RWPE2 (cell line): ENCODE results near the gene WFDC1.
"Not testable (repeated sequence)": the region's sequence is repeated elsewhere in the genome, so short reads cannot be mapped to it uniquely, and the experiment has no call there.

Experiments
- ATAC-seq: fragments of 200-7000 bp; cut with Tn5 transposase; 3 replicates; pipeline ENCODE4 v1.9.1; 2021; ENCODE audit warnings: low read depth
- DNase-seq: peaks from one replicate; pipeline ENCODE4 v3.0.0-alpha.2; 2020; ENCODE audit warnings: low spot score
- H3K27ac ChIP-seq: fragments of 450-650 bp; 2 replicates; pipeline ENCODE4 v1.5.1; 2017; ENCODE audit warnings: mild to moderate bottlenecking; ENCODE audit not compliant: poor library complexity, severe bottlenecking
- H3K27me3 ChIP-seq: fragments of 250-450 bp; sonication (Bioruptor Pico); 2 replicates; pipeline ENCODE4 v1.5.1; 2021; ENCODE audit warnings: mild to moderate bottlenecking, moderate library complexity; ENCODE audit not compliant: insufficient read depth, poor library complexity, severe bottlenecking
- H3K36me3 ChIP-seq: fragments of 250-450 bp; sonication (Bioruptor Pico); 2 replicates; pipeline ENCODE4 v1.5.1; 2020; ENCODE audit warnings: low read depth, mild to moderate bottlenecking, moderate library complexity
- H3K4me1 ChIP-seq: fragments of 250-450 bp; sonication (Bioruptor Pico); 2 replicates; pipeline ENCODE4 v1.5.1; 2021; ENCODE audit warnings: mild to moderate bottlenecking, moderate library complexity; ENCODE audit not compliant: insufficient read depth, poor library complexity, severe bottlenecking
- H3K4me3 ChIP-seq: fragments of 250-450 bp; sonication (Bioruptor Pico); 2 replicates; pipeline ENCODE4 v1.5.1; 2021; ENCODE audit warnings: mild to moderate bottlenecking, moderate library complexity; ENCODE audit not compliant: severe bottlenecking
- H3K9me3 ChIP-seq: fragments of 250-450 bp; sonication (Bioruptor Pico); 2 replicates; pipeline ENCODE4 v1.5.1; 2021; ENCODE audit warnings: mild to moderate bottlenecking, moderate library complexity; ENCODE audit not compliant: severe bottlenecking
- CTCF ChIP-seq: fragments of 450-650 bp; IDR thresholded peaks from one replicate; pipeline ENCODE4 v1.5.1; 2017; ENCODE audit warnings: mild to moderate bottlenecking, moderate library complexity; ENCODE audit not compliant: poor library complexity, severe bottlenecking

The WFDC1 gene

GRCh38 chr16:84332975-84333684 is 38.5 kb downstream of the WFDC1 start:
- TF ChIP-seq CTCF = no peak

GRCh38 chr16:84334058-84334457 is 39.4 kb downstream of the WFDC1 start:
- Histone ChIP-seq H3K4me1 (no peaks in the 10 kb centered on the region), H3K36me3 (no peaks in the 10 kb centered on the region), H3K27ac (no peak overlapping the region), H3K27me3 (no peaks in the 10 kb centered on the region), H3K4me3 (no peak overlapping the region), H3K9me3 (peaks cover 4% of the 10 kb centered on the region)
- no peak for TF ChIP-seq CTCF
- DNase-seq (no peak), ATAC-seq (no peak)

More at GRCh38 chr16:84332975-84333684, 38.5 kb downstream of the WFDC1 start:
- ATAC-seq = no peak
- Histone ChIP-seq H3K27ac (no peak overlapping the region), H3K36me3 (no peaks in the 10 kb centered on the region), H3K4me1 (no peaks in the 10 kb centered on the region), H3K27me3 (no peaks in the 10 kb centered on the region), H3K4me3 (no peak overlapping the region), H3K9me3 (peaks cover 4% of the 10 kb centered on the region)
- no peak for DNase-seq

- no peak for ATAC-seq
Observed at GRCh38 chr16:84334482-84334881, 39.8 kb downstream of the WFDC1 start.

GRCh38 chr16:84337236-84337635 is 42.6 kb downstream of the WFDC1 start:
- H3K9me3 ChIP-seq, H3K36me3 ChIP-seq, H3K4me1 ChIP-seq, DNase-seq, H3K27me3 ChIP-seq, ATAC-seq, H3K4me3 ChIP-seq, H3K27ac ChIP-seq: not testable (repeated sequence)

More at GRCh38 chr16:84334482-84334881, 39.8 kb downstream of the WFDC1 start:
- H3K27me3 ChIP-seq = no peaks in the 10 kb centered on the region
- peaks cover 4% of the 10 kb centered on the region for H3K9me3 ChIP-seq
- no peak overlapping the region for H3K27ac ChIP-seq
- no peaks in the 10 kb centered on the region for H3K36me3 ChIP-seq
- no peak for DNase-seq
- TF ChIP-seq CTCF = no peak
- H3K4me3 ChIP-seq = no peak overlapping the region
- H3K4me1 ChIP-seq = no peaks in the 10 kb centered on the region

GRCh38 chr16:84339311-84339710 is 44.6 kb downstream of the WFDC1 start:
- Histone ChIP-seq H3K9me3 (peaks cover 4% of the 10 kb centered on the region), H3K4me3 (no peak overlapping the region), H3K36me3 (no peaks in the 10 kb centered on the region), H3K27me3 (no peaks in the 10 kb centered on the region), H3K4me1 (no peaks in the 10 kb centered on the region), H3K27ac (no peak overlapping the region)
- TF ChIP-seq CTCF = no peak
- ATAC-seq (no peak), DNase-seq (no peak)
